DMS53 treated with DMSO at 0.1 percent for 48 hours (cell line): Measurements from ENCODE around the gene ZDHHC1.
"Not testable (repeated sequence)": the region's sequence is repeated elsewhere in the genome, so short reads cannot be mapped to it uniquely, and the experiment has no call there.

Experiments used
- DNase-seq: peaks from one replicate; lab custom pipeline; 2025; ENCODE audit not compliant: unreplicated experiment; lab: John Stamatoyannopoulos, UW

The ZDHHC1 gene

DNA sequence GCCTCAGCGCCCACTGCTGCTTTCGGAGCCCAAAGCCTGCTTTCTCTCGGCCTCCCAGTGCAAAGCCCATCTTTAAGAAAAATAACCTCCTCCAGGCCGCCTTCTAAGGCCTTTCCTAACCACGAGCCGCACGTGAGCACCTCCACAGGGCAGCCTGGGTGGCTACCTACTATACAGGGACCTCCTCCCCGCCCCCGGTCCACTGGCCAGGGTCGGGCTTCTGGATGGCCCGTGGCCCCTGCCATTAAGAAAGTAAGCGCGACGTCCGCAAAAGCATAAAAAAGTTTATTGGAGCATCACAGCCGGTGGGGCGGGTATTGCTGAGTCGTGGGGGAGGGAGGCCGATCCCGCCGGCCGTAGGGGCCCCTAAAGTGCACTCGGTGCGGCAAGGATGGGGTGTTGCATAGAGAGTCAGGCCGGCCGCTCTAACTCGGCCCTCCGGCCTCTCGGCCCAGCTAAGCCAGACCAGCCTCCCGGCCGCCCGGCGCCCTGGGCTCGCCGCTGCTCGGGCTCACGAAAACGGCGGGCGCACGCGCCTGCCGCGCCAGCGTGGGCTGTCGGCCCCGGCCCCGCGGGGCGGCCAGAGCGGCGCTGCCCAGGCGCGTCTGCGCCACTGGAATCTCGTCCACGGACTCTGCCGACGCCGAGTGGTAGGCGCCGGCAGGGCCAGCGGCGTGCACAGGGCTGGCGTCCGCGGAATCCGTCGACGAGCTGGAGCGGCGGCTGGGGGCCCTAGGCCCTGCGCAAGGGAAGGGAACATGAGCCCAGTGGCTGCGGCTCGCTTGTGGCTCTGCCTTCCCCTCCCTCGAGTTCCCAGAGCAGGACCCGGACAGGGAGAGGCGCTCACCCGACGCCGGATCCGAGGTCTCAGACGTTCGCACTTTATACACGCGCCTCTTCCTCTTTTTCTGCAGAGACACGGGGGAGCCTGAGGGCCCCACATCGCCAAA is 21.8 kb downstream of the ZDHHC1 start:
- DNase-seq = no peak

DNA sequence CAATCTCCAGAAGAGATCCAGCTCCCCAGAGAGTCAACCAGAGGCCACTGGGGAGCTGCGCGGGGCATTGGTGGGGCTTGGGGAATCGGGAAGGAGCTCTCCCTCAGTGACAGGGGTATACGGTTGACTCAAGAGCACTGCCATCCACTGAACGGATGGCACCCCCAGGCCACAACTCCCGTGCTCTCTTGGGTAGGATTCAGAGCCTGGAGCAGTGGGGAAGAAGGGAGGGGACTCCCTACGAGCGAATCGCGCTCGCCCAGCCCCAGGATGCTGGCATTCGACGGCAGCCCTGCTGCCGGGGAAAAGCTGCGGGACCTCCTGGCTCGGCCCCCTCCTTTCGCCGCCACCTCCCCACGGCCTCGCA is 22.5 kb downstream of the ZDHHC1 start:
- DNase-seq = no peak

DNA sequence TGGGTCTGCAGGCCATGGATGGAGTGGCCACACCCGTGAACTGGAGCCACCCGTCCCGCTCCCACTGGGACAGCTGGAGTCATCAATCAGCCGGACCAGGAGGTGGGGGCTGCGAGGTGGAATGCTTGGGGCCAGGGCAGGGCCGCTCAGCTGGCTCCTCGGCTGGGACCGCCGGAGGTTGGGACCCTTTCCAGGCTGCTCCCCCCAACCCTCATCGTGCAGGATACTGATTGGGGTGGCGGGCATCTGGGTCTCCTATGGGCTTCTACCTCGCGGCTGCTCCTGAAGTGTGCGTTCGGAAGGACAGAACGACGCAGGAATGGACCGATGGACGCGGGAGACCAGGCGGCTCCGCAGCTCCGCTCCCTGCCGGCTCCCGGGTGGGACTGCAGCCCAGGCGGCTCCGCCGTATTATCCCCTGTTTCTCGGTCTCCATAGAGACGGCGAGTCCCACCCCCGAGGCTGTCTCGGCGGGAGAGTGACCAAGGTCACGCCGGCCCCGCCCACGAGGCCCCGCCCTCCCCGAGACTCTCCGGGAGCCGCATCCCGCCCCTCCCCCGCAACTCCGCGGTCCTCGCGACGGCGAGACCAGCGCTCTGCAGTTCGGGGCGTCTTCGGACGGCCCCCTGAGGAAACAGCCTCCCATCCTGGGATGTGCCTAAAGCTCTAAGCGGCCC is 23.0 kb downstream of the ZDHHC1 start, which contains the start of gene TPPP3:
TSS of gene TPPP3 (minus strand) at position 388 of the 677 bp plus-strand sequence. CDS start 2,387 bp downstream, outside the sequence.
- DNase-seq = peak; percentile 57

DNA sequence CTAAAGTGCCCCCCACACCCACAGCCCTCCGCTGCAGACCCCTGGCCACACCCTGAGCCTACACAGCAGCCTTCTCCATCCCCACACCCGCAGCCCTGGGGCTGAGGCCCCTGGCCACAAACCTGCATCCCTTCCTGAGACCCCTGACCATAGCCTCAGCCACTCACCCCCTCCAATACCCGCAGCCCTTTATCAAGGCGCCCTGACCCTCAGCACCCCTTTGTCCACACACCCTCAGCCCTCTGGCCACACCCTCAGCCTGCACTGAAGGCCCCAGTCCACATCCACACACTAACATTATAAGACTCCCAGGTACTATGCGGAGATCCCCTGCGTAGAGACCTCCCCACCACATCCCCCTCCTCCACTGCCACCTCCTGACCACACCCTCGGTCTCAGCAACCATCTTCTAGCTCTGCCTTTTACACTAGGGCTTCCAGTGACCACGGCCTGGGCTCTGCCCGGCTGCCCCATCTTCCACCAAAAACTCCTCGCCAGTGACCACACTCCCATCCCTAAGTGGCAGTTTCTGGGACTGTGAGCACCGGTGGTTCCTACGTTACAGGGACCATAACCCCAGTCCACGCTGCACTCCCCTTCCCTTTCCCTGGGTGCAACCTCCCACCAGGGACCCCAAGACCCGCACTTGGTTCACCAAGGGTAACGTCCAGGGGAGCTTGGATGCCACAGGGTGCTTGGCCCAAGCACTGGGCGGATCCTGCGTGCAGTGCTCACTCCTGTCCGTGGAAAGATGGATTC is 23.8 kb downstream of the ZDHHC1 start:
- DNase-seq = no peak

DNA sequence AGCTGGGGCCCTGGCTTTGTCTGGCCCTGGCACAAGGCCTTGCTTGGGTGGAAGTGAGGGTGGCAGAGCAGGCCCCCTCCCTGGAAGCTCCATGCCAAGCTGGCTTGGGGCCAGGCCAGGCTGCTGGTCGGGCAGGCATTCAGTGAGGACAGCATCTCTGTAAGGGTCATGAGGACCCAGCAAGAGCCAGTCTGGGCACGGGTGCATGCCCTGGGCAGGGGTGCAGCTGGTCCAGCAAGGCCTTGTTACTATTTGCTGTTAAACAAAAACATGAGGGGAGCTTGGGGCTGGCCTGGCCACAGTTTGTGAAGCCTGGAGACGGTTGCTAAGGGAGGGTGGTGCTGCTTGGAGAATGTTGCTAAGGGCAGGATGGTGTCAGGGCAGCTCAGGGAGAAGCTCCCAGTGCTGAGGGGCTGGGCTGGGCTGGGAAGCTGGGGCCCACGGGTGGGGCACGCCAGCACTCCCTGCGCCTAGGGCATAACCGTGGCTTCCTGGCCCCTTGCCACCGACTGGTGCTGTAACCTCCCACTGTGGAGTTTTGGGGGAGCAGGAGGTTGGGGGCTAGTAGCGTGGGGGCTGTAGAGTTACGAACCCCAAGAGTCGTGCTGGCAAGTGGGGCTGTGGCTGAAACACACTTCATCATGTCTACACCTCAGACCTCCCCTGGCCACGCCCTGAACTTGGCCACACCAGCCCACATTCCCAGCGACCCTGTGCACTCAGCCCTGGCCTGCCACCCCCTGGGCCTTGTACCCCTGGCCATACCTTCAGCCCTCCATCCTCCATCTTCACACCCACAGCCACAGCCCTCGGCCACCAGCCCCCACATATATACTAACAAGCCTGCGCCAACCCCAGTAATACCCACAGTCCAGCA is 24.6 kb downstream of the ZDHHC1 start:
- no peak for DNase-seq

DNA sequence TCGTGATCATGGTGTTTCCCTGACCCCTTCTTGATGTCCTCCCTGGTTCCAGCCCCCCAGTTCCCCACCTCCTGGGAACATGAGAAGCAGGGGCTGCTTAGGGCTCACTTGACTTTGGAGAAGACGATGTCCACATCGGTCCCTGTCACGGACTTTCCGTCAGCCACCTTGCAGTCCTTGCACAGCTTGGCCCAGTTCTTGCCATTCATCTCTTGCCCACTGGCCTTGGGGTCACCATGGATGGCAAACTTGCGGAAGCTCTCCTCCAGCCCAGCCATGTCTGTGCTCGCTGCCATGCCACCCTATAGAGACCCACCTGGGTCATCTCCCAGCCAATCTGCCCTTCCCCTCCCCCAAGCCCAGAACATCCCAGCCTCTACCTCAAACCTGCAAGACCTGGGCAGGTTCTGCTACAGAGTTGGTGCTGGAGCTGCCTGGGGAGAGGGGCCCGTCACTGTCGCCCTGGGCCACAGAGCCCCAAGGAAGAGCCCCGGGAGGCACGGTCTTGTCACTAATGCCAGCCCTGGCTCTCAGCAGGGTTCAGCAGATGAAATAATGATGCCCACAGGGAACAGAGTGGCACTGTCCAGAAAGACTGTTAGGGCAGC is 25.4 kb downstream of the ZDHHC1 start:
- DNase-seq = no peak

DNA sequence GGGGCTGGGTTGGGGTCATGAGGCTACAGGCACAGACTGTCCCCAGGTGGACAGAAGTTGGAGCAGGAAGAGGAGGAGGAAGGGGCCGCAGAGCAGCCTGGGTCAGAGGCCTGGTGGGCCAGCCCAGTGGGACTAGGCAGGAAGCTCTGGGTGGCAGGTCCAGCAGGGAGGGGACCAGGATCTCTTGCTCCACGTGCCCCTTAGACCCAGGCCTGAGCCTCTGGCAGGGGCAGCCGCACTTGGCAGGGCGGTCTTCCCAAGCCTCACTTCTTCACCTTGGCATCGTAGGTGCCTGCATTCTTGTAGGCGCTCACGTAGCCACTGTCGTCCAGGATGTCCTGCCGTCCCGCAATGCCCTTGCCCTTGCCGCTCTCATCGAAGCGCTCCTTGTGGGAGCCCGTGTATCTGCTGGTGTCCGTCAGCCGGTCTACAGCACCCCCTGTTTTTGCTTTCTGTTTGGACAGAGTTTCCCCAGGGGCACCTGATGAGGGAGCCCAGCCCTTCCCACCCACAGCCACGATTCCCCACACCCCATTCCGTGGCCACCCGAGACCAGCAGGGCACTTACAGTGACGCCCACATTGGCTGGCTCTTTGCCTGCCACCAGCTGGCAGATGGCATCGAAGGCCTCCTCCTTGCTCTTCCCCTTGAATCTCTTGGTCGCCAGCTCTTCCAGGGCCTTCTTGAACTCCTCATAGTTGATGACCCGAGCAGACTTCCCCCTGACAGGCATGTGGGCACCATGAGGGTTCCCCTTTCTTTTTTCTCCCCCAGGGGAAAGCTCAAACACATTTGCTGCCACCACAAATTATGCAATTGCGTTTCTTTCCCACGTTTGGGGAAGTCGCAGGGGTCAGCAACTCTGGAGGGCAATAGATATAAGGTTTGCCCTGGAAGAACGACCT is 26.1 kb downstream of the ZDHHC1 start:
- DNase-seq = no peak

DNA sequence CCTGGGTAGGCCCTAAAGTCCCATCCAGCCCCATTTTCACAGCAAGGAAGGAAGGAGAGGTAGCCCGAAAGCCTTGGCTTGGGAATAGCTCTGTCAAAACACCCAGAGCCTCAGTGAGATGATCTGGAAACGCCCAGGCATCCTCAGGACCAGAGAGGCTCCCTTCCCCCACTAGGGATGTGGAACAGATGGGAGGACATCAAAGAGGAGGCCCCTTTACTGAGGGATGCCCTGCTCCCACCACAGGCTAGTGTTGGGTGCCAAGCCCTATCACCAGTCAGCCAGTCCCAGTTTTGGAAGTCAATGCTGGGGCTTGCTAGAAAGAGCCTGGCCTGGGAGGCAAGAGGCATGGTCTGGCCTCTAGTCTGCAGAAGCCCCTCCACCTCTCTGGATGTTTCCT is 27.7 kb downstream of the ZDHHC1 start:
- DNase-seq = no peak

DNA sequence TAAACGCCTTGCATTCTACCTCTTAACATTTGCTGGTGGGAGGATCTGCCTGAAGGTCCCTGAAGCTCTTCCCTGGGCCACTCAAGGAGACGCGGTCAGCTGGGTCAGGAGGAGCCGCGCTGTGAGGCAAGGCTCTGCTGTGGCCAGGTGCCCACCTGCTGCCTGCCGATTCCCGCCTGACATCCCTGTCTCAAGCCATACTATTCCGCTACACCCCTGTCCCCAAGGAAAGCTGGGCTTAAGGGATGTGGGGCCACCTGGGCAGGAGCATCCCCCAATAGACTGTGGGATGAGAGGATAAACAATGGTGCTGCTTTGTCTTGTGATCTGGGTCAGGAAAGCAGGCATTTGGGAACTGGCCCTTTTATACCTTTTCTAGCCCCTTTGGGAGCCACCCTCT is 28.1 kb downstream of the ZDHHC1 start:
- DNase-seq = no peak

DNA sequence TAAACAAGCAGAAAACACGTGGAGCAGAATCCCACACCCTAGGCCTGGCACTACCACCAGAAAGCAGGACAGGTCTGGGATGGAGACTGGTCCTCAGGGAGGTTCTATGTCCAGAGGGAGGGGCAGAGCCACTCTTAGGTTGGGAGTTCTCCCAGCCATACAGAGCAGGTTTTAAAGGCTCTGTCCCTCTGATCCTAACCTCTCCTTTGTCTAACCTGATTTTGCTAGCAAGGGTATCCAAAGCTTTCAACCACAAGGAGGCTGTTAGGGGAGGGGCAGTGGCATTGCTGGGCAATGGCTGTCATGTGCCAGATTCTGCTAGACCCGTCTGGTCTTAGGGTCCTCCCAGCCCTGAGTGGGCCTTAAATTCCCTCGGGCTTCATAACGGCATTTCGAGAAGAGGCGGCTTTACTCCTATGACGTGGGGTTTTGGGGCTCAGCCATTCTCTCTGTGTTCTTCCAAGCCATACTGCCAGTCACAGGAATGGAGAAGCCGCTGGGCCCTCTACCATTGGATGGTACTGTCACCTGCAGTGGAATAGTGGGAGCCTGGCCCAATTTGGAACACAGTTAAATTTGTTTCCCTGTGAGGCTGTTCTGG is 28.7 kb downstream of the ZDHHC1 start:
- DNase-seq = no peak

DNA sequence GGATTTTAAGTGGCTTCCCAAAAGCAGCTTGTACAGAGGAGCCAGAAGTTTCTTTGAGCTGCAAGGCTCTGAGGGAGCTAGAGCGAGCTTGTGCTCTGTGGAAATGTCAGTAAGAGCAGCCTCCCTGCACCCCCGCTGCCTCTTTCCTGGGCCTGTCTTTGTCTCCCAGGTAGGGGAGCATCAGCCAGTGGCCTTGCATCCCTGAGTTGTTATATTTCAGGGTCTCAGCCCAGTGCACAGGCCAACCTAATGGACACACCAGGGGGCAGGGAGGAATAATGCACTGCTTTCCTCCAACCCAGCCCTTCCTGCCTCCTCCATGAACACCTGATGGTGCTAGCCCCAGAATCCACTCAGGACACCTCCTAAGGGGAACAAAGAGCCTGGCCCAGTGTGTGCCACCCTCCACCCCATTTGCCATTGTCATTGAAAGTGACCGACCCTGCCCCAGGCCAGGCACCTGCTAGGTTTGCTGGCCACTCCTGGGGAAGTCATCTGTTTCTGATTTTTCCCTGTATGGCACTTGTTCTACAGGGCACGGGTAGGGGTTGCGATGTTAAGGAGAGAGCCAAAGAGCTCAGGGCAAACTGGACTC is 29.3 kb downstream of the ZDHHC1 start:
- no peak for DNase-seq

DNA sequence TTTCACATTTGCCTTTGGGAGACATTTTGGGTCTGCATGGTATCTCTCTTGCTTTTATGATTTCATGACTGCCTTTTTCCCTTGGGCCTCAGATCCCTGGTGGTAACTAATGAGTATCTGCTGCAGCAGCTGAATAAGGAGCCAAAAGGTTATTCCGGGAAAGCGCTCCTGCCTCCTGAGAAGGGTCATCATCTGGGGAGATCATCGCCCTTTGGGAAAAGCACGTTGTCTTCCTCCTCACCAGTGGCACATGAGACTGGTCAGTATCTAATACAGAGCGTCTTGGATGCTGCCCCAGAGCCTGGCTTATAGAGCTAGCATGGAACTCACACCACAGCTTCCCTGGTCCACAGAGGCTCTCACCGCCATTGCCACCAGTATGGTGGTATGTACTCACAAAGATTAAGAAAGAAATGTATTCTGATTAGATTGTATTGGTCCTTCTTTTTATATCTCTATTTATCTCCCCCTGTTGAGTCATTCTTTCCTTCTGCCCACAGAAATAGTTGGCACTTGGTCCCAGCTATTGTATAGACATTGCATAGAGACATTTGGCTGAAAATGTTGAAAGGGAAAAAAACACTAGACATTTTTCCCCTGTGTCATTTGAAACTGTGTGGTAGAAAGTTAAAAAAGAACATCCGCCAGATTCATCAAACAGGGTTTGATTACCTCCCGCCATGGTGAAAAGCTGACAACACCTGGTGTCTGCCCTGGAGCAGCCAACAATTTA is 31.3 kb downstream of the ZDHHC1 start:
- no peak for DNase-seq

DNA sequence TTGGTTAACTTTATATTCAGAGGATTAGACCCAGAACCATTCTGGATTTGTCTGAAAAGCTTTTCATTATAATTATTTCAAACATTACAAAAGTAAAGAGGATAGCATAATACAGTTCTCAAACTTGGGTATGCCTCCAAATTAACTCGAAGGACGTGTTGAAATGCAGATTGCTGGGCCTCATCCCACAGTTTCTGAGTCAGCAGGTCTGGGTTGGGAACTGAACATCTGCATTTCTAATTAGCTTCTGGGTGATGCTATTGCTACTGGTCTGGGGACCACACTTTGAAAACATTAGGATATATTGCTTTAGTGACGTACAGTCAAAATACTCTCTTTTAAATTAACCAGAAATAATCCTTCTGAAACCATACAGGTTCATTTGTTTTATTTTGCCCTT is 33.0 kb downstream of the ZDHHC1 start:
- DNase-seq = no peak

DNA sequence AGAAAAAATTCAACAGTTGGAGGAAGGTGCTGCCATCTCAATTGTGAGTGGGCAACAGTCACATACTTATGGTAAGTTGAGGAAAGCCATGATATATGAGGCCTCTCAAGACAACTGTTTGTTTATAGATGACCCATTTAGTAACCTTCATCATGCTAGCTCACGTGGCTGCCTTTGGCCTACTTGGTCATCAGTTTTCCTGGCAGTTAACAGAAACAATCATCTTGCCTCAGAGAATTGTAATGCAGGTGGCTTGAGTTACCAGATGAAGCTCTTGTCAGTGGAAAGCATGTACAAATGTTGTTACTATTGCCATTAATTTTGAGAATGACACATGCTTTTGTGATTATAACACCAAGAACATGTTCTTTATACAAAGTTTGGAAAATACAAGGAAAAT is 37.6 kb downstream of the ZDHHC1 start:
- no peak for DNase-seq

DNA sequence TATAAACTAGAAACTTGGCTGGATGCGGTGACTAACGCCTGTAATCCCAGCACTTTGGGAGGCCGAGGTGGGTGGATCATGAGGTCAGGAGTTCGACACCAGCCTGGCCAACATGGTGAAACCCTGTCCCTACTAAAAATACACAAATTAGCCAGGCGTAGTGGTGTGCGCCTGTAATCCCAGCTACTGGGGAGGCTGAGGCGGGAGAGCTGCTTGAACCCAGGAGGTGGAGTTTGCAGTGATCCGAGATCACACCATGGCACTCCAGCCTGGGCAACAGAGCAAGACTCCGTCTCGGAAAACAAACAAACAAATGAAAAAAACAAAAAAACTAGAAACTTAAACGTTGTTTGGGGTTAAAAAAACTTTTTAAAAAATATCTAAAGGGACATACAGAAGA is 40.3 kb downstream of the ZDHHC1 start:
- DNase-seq = not testable (repeated sequence)

DNA sequence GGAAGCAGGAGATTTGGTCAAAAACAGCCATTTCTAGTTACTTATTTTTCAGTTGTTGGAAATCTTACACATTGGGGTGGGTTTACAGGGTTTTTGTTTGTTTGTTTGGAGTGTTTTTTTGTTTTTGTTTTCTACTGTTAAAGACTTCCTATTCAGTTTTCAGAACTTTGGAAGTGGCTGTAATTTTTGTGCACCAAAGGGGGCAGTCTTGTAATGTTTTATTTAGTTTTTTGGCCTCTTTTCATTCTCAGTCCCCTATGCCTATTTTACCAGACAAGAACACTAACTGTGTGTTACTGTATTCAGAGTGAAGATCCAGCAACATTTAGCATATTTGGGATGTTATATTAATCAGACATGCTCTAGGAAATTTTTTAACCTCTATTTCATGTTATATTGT is 43.6 kb downstream of the ZDHHC1 start:
- DNase-seq = no peak

DNA sequence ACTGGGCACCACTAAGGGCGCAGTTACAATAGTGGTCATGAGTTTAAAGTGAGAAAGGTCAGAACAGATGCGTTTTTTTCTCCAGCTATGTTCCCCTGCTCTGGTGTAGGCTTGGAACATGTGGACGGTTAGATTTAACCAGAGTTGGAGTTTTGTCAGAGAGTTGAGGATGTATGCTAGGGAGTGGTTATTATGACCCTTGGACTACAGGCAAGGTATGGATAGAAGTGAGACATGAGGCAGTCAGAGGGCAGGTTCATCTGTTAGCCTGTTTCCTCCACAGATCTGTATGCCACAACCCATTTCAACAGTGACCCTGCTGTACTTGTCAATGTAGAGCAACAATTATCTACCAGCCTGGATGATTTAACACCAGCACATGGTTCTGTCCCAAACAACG is 45.6 kb downstream of the ZDHHC1 start:
- DNase-seq = no peak
